Endothelial cell of umbilical vein (primary cell): ENCODE results near the gene RAD23B.

Experiments used
- EZH2 ChIP-seq: IDR thresholded peaks from 2 replicates; pipeline ENCODE4 v1.6.1; 2012; ENCODE audit warnings: borderline replicate concordance, low read depth, mild to moderate bottlenecking, moderate library complexity, low read length, inconsistent platforms; ENCODE audit not compliant: severe bottlenecking
- FOS ChIP-seq: IDR thresholded peaks from 2 replicates; pipeline ENCODE4 v1.6.1; 2011; ENCODE audit warnings: mild to moderate bottlenecking, low read length, moderate library complexity, borderline replicate concordance; ENCODE audit not compliant: insufficient read depth
- GATA2 ChIP-seq: IDR thresholded peaks from 2 replicates; pipeline ENCODE4 v1.7.0; 2011; ENCODE audit warnings: low read depth, mild to moderate bottlenecking, moderate library complexity, mixed read lengths, low read length; ENCODE audit not compliant: insufficient read length, insufficient read depth
- JUN ChIP-seq: IDR thresholded peaks from 2 replicates; pipeline ENCODE4 v1.6.1; 2011; ENCODE audit warnings: borderline replicate concordance, low read depth; ENCODE audit not compliant: insufficient read length, insufficient read depth
- MYC ChIP-seq: IDR thresholded peaks from one replicate; pipeline ENCODE4 v1.6.1; 2011; ENCODE audit warnings: mild to moderate bottlenecking, low read depth, low read length
- POLR2A ChIP-seq: IDR thresholded peaks from 2 replicates; pipeline ENCODE4 v1.6.1; 2012; ENCODE audit warnings: low read depth, mild to moderate bottlenecking, control low read depth, low read length
- POLR2AphosphoS5 ChIP-seq: IDR thresholded peaks from 2 replicates; pipeline ENCODE4 v1.6.1; 2012; ENCODE audit warnings: low read depth, mild to moderate bottlenecking, control low read depth, low read length, moderate library complexity; ENCODE audit not compliant: insufficient read depth
- TF ChIP-seq, protein P1 (sequence below), 2 donors: IDR thresholded peaks; 1 replicate in 1 of 2; 2 replicates in 1 of 2; pipeline ENCODE4 v1.5.1; 2011; ENCODE audit warnings: low read length in 2 of 2, mild to moderate bottlenecking in 2 of 2, moderate library complexity in 2 of 2, control low read depth in 1 of 2, inconsistent platforms in 1 of 2, low read depth in 1 of 2; ENCODE audit not compliant: insufficient read depth in 1 of 2; ENCODE audit errors: extremely low read depth in 1 of 2
- TF ChIP-seq, protein P2 (sequence below): IDR thresholded peaks from 2 replicates; pipeline ENCODE4 v1.6.1; 2011; ENCODE audit not compliant: insufficient read depth, insufficient read length

DNA sequence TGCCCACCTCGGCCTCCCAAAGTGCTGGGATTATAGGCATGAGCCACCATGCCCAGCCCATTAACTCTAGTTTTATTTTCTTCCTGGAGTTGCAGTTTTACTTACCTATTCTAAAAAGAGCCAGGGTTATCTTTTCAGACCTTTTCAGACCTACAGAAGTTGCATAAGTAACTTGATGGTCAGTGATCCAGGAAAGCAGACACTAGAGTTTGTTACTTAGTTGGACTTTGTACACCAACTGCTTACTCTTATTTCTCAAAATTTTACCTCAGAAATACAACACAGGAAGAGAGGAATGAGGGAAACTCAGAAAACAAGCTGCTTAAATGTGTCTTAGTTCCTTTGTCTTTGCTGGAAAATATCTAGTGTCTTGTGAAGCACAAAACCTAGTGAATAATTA, 25.4 kb downstream of the RAD23B start:
- TF ChIP-seq POLR2A = no peak
- TF ChIP-seq, protein P1, sequence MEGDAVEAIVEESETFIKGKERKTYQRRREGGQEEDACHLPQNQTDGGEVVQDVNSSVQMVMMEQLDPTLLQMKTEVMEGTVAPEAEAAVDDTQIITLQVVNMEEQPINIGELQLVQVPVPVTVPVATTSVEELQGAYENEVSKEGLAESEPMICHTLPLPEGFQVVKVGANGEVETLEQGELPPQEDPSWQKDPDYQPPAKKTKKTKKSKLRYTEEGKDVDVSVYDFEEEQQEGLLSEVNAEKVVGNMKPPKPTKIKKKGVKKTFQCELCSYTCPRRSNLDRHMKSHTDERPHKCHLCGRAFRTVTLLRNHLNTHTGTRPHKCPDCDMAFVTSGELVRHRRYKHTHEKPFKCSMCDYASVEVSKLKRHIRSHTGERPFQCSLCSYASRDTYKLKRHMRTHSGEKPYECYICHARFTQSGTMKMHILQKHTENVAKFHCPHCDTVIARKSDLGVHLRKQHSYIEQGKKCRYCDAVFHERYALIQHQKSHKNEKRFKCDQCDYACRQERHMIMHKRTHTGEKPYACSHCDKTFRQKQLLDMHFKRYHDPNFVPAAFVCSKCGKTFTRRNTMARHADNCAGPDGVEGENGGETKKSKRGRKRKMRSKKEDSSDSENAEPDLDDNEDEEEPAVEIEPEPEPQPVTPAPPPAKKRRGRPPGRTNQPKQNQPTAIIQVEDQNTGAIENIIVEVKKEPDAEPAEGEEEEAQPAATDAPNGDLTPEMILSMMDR (IDR thresholded peaks at IDR 0.05; ENCODE audit: extremely low read depth in 1 of 2, insufficient read depth in 1 of 2, low read depth in 1 of 2, low read length in 2 of 2) = no peak
- no peak for TF ChIP-seq JUN
- no peak for TF ChIP-seq POLR2AphosphoS5
- TF ChIP-seq, protein P2, sequence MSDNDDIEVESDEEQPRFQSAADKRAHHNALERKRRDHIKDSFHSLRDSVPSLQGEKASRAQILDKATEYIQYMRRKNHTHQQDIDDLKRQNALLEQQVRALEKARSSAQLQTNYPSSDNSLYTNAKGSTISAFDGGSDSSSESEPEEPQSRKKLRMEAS = no peak
- no peak for TF ChIP-seq EZH2
- no peak for TF ChIP-seq GATA2
- TF ChIP-seq MYC = no peak
- TF ChIP-seq FOS = no peak
